ENCODE data around the gene FAM111A.

The FAM111A gene

DNA sequence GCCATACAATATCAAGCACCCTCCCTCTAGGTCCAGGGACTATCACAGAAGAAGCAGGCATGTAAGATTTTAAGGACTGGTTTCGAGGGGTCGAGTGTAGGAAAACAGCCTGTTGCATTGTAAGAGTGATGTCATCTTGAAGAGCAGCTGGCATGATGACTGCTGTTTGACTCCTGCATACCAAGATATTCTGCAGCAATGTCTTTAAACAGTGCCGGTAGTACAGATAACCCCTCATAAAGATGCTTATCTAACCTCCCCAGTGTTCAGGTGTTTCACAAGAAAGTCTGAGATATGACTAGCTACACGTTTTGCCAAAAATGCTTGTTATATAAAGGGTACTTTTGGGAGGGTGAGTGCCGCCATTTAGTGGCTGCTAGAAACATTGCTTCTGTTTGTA is 12.0 kb downstream of the FAM111A start:
- Histone ChIP-seq H3K9me3 (ENCODE audit: control insufficient read depth, low read length) (no peaks in the 10 kb centered on the region), H3K36me3 (ENCODE audit: control insufficient read depth, insufficient read depth, low read length) (no peaks in the 10 kb centered on the region), H3K4me1 (no peaks in the 10 kb centered on the region), H3K27me3 (ENCODE audit: control insufficient read depth, insufficient read depth, low read length) (no peaks in the 10 kb centered on the region), H3K79me2 (no peaks in the 10 kb centered on the region), H2AFZ (no peak overlapping the region), H3K27ac (no peak overlapping the region), H3K9ac (no peak overlapping the region), H3K4me3 (ENCODE audit: low read depth, low read length) (no peak overlapping the region), H3K4me2 (ENCODE audit: low read length) (no peak overlapping the region)
- TF ChIP-seq, protein P1, sequence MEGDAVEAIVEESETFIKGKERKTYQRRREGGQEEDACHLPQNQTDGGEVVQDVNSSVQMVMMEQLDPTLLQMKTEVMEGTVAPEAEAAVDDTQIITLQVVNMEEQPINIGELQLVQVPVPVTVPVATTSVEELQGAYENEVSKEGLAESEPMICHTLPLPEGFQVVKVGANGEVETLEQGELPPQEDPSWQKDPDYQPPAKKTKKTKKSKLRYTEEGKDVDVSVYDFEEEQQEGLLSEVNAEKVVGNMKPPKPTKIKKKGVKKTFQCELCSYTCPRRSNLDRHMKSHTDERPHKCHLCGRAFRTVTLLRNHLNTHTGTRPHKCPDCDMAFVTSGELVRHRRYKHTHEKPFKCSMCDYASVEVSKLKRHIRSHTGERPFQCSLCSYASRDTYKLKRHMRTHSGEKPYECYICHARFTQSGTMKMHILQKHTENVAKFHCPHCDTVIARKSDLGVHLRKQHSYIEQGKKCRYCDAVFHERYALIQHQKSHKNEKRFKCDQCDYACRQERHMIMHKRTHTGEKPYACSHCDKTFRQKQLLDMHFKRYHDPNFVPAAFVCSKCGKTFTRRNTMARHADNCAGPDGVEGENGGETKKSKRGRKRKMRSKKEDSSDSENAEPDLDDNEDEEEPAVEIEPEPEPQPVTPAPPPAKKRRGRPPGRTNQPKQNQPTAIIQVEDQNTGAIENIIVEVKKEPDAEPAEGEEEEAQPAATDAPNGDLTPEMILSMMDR (IDR thresholded peaks at IDR 0.05), result no peak

DNA sequence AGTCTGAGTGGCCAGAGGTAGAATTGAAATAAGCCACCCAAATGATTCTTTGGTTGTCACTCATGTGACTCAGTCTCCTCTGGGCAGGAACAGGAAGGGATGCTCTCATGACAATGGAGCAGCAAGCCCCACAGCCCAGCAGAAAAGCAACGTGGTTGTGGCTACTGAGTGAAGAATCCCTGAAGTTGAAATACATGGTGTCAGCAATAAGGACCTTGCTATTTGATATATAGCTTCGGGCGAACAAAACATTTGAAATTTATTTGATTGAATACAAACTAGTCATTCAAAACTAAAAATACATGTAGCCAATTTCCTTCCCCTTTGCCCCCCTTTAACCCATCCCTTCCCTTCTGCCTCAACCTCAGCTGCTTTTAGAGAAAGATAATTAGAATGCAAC is 14.8 kb downstream of the FAM111A start:
- no peaks in the 10 kb centered on the region for H3K4me1 ChIP-seq
- TF ChIP-seq, protein P1 (IDR thresholded peaks at IDR 0.05), result no peak
- no peaks in the 10 kb centered on the region for H3K9me3 ChIP-seq (ENCODE audit: control insufficient read depth, low read length)
- no peak overlapping the region for H3K4me3 ChIP-seq (ENCODE audit: low read depth, low read length)
- H3K27me3 ChIP-seq (ENCODE audit: control insufficient read depth, insufficient read depth, low read length), result no peaks in the 10 kb centered on the region
- H3K36me3 ChIP-seq (ENCODE audit: control insufficient read depth, insufficient read depth, low read length), result no peaks in the 10 kb centered on the region
- no peak overlapping the region for H3K4me2 ChIP-seq (ENCODE audit: low read length)
- no peak overlapping the region for H3K9ac ChIP-seq
- no peak overlapping the region for H3K27ac ChIP-seq
- no peak overlapping the region for H2AFZ ChIP-seq
- no peaks in the 10 kb centered on the region for H3K79me2 ChIP-seq

DNA sequence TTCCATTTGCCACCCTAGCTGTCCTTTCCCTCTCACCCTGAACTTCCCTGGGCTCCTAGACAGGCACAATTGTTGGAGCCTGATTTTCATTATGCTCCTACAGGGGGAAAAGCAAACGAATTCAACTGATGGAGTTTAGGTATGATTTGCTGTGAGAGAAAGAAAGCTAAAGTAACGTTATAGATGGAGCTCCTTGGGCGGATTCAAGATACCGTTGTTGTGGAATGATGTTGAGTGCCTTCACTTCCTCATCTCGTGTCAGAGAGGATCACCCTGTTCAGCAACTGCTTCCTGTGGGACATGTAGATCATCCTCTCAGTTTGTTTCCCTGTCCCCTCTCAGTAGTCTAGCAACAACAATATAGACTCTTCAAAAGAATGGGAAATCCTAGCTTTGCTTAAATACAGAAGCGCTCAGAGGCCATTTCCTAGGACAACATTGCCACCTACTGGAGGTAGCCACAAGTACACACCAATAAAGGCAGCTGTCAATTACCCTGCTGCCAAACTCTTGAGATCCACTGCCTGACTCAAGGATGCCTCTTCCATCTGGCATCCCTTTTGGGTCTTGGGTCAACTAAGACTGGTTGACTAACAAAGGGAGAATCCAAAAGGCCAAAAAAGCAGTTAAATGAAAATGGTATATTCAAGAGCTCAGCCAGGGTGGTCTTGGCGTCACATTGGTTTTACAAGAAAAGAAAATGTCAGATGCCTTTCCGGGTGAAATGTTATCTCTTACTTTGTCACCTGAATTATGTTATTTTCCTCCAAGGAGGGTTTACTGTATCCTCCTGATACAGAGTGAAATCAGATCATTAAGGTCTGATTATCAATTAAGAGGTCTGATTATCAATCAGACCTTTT is 15.8 kb downstream of the FAM111A start:
- Histone ChIP-seq H3K4me1 (no peaks in the 10 kb centered on the region), H3K36me3 (ENCODE audit: control insufficient read depth, insufficient read depth, low read length) (no peaks in the 10 kb centered on the region), H3K9me3 (ENCODE audit: control insufficient read depth, low read length) (no peaks in the 10 kb centered on the region), H3K27ac (no peak overlapping the region), H3K79me2 (no peaks in the 10 kb centered on the region), H3K4me2 (ENCODE audit: low read length) (no peak overlapping the region), H3K4me3 (ENCODE audit: low read depth, low read length) (no peak overlapping the region), H3K9ac (no peak overlapping the region), H2AFZ (no peak overlapping the region), H3K27me3 (ENCODE audit: control insufficient read depth, insufficient read depth, low read length) (no peaks in the 10 kb centered on the region)
- TF ChIP-seq, protein P1 (IDR thresholded peaks at IDR 0.05), result peak; percentile 78

DNA sequence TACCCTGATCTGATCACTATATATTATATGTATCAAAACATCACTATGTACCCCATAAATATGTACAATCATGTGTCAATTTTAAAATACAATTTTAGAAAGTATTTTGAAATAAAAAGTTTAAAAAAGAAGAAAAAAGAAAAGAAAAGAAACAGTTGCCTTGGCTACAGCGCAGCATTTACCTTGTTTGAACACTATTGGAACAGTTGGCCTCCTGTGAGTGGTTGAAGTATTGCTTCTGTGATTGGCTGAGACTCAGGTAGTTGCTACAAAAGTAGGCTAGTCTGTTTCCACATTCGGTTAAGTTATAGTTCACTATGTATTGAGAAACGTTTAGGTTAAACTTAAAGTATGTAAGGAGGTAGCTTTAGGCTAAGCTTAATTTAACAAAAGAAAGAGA is 21.4 kb downstream of the FAM111A start:
- Histone ChIP-seq H3K27ac (no peak overlapping the region), H3K4me1 (no peaks in the 10 kb centered on the region), H3K27me3 (ENCODE audit: control insufficient read depth, insufficient read depth, low read length) (no peaks in the 10 kb centered on the region), H3K4me2 (ENCODE audit: low read length) (no peak overlapping the region), H3K9me3 (ENCODE audit: control insufficient read depth, low read length) (no peaks in the 10 kb centered on the region), H2AFZ (no peak overlapping the region), H3K79me2 (no peaks in the 10 kb centered on the region), H3K9ac (no peak overlapping the region), H3K36me3 (ENCODE audit: control insufficient read depth, insufficient read depth, low read length) (no peaks in the 10 kb centered on the region), H3K4me3 (ENCODE audit: low read depth, low read length) (no peak overlapping the region)
- TF ChIP-seq, protein P1 (IDR thresholded peaks at IDR 0.05), result no peak

All from parathyroid adenoma (tissue), 2 donors.